ENCODE data around the gene TRIM9. TPM values are rescaled to one million over a fixed set of nuclear protein-coding genes. Genes with fewer than 3 reads are reported as not detected.

TRIM9 gene
- total and polyA plus RNA-seq, 9 of the 15 experiments (the other 6 are each of a cell fraction or from before 2014, with no cell fraction given): 0.03 to 0.15 (median 0.04) TPM; not detected in 4

DNA sequence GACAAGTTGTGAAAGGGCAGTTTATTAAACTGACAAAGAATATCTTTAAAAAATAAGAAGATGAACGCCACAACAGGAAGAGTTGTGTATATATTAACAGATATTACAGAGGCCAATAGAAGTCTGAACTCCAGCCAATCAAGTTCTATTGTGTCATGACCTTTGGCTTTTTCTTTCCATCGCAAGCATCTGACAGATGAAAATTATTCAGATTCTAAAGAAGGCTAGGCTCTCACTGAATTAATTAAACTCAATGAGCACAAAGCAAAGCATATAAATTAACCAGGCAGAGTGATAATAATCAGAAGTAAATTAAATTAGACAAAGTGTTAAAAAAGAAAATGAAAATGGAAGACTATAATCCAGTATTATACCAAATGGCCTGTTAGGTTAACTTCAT, 88.6 kb downstream of the TRIM9 start (continued):
- TF ChIP-seq, protein P1, sequence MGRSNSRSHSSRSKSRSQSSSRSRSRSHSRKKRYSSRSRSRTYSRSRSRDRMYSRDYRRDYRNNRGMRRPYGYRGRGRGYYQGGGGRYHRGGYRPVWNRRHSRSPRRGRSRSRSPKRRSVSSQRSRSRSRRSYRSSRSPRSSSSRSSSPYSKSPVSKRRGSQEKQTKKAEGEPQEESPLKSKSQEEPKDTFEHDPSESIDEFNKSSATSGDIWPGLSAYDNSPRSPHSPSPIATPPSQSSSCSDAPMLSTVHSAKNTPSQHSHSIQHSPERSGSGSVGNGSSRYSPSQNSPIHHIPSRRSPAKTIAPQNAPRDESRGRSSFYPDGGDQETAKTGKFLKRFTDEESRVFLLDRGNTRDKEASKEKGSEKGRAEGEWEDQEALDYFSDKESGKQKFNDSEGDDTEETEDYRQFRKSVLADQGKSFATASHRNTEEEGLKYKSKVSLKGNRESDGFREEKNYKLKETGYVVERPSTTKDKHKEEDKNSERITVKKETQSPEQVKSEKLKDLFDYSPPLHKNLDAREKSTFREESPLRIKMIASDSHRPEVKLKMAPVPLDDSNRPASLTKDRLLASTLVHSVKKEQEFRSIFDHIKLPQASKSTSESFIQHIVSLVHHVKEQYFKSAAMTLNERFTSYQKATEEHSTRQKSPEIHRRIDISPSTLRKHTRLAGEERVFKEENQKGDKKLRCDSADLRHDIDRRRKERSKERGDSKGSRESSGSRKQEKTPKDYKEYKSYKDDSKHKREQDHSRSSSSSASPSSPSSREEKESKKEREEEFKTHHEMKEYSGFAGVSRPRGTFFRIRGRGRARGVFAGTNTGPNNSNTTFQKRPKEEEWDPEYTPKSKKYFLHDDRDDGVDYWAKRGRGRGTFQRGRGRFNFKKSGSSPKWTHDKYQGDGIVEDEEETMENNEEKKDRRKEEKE (IDR thresholded peaks at IDR 0.05; ENCODE audit: borderline replicate concordance in 1 of 2, control insufficient read depth in 1 of 2, low read depth in 2 of 2, low read length in 1 of 2): no peak
- TF ChIP-seq, protein P2, sequence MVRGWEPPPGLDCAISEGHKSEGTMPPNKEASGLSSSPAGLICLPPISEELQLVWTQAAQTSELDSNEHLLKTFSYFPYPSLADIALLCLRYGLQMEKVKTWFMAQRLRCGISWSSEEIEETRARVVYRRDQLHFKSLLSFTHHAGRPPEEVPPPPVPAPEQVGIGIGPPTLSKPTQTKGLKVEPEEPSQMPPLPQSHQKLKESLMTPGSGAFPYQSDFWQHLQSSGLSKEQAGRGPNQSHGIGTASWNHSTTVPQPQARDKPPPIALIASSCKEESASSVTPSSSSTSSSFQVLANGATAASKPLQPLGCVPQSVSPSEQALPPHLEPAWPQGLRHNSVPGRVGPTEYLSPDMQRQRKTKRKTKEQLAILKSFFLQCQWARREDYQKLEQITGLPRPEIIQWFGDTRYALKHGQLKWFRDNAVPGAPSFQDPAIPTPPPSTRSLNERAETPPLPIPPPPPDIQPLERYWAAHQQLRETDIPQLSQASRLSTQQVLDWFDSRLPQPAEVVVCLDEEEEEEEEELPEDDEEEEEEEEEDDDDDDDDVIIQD (CRISPR knock-in tag; IDR thresholded peaks at IDR 0.05): no peak
- TF ChIP-seq CBX1 (IDR thresholded peaks at IDR 0.05; ENCODE audit: low read depth) (no peak), ELF4 (CRISPR knock-in tag; IDR thresholded peaks at IDR 0.05) (no peak), MED1 (CRISPR knock-in tag; IDR thresholded peaks at IDR 0.05; ENCODE audit: borderline replicate concordance) (no peak), PHF21A (IDR thresholded peaks at IDR 0.05; ENCODE audit: borderline replicate concordance, low read depth) (no peak)
- TF ChIP-seq, protein P3, sequence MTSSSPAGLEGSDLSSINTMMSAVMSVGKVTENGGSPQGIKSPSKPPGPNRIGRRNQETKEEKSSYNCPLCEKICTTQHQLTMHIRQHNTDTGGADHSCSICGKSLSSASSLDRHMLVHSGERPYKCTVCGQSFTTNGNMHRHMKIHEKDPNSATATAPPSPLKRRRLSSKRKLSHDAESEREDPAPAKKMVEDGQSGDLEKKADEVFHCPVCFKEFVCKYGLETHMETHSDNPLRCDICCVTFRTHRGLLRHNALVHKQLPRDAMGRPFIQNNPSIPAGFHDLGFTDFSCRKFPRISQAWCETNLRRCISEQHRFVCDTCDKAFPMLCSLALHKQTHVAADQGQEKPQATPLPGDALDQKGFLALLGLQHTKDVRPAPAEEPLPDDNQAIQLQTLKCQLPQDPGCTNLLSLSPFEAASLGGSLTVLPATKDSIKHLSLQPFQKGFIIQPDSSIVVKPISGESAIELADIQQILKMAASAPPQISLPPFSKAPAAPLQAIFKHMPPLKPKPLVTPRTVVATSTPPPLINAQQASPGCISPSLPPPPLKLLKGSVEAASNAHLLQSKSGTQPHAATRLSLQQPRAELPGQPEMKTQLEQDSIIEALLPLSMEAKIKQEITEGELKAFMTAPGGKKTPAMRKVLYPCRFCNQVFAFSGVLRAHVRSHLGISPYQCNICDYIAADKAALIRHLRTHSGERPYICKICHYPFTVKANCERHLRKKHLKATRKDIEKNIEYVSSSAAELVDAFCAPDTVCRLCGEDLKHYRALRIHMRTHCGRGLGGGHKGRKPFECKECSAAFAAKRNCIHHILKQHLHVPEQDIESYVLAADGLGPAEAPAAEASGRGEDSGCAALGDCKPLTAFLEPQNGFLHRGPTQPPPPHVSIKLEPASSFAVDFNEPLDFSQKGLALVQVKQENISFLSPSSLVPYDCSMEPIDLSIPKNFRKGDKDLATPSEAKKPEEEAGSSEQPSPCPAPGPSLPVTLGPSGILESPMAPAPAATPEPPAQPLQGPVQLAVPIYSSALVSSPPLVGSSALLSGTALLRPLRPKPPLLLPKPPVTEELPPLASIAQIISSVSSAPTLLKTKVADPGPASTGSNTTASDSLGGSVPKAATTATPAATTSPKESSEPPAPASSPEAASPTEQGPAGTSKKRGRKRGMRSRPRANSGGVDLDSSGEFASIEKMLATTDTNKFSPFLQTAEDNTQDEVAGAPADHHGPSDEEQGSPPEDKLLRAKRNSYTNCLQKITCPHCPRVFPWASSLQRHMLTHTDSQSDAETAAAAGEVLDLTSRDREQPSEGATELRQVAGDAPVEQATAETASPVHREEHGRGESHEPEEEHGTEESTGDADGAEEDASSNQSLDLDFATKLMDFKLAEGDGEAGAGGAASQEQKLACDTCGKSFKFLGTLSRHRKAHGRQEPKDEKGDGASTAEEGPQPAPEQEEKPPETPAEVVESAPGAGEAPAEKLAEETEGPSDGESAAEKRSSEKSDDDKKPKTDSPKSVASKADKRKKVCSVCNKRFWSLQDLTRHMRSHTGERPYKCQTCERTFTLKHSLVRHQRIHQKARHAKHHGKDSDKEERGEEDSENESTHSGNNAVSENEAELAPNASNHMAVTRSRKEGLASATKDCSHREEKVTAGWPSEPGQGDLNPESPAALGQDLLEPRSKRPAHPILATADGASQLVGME (CRISPR knock-in tag; IDR thresholded peaks at IDR 0.05): no peak

Measured in K562 (cell line).